Measurements from ENCODE around the gene ZFYVE27. TPM values are rescaled to one million over a fixed set of nuclear protein-coding genes. Genes with fewer than 3 reads are reported as not detected.
"Not testable (repeated sequence)": the region's sequence is repeated elsewhere in the genome, so short reads cannot be mapped to it uniquely, and the experiment has no call there.

The ZFYVE27 gene
- 35.4 TPM for polyA plus RNA-seq

GRCh38 chr10:97736902-97737769 is at the start of gene ZFYVE27:
TSS of gene ZFYVE27 (plus strand) at chr10:97737128. CDS start at chr10:97738478, 1,350 bp downstream.
- peaks cover 32 to 42% (median 41%) of the 10 kb centered on the region in 3 donors for H3K4me1 Mint-ChIP-seq
- H3K36me3 Mint-ChIP-seq: peaks cover 3% of the 10 kb centered on the region
- H3K4me3 Mint-ChIP-seq: peak within 1 kb of the TSS; percentile 90 to 97 (median 94)
- no peaks in the 10 kb centered on the region for H3K27me3 Mint-ChIP-seq
- no peaks in the 10 kb centered on the region for H3K9me3 Mint-ChIP-seq
- H3K27ac Mint-ChIP-seq: peak within 1 kb of the TSS; percentile 79 to 98 (median 98)

GRCh38 chr10:97687785-97688781 is 48.8 kb upstream of the ZFYVE27 start:
- no peaks in the 10 kb centered on the region for H3K9me3 Mint-ChIP-seq
- H3K4me3 Mint-ChIP-seq: peak overlapping the region; percentile 87 to 96 (median 94)
- H3K27ac Mint-ChIP-seq: peak overlapping the region; percentile 67 to 91 (median 82)
- no peaks in the 10 kb centered on the region for H3K27me3 Mint-ChIP-seq
- peaks cover 8 to 20% (median 13%) of the 10 kb centered on the region in 3 donors for H3K4me1 Mint-ChIP-seq
- no peaks in the 10 kb centered on the region for H3K36me3 Mint-ChIP-seq

- Mint-ChIP-seq H3K9me3 (no peaks in the 10 kb centered on the region), H3K27me3 (no peaks in the 10 kb centered on the region), H3K27ac (no peak overlapping the region), H3K4me3 (no peak overlapping the region), H3K36me3 (no peaks in the 10 kb centered on the region), H3K4me1 (peaks cover 5 to 20% (median 13%) of the 10 kb centered on the region in 3 donors)
These were observed 47.3 kb upstream of the ZFYVE27 start for GRCh38 chr10:97689559-97690020.

- no peaks in the 10 kb centered on the region for H3K36me3 Mint-ChIP-seq
- H3K4me1 Mint-ChIP-seq: peaks cover 5 to 17% (median 11%) of the 10 kb centered on the region in 3 donors
- no peaks in the 10 kb centered on the region for H3K9me3 Mint-ChIP-seq
- H3K27me3 Mint-ChIP-seq: no peaks in the 10 kb centered on the region
- peak overlapping the region in 1 of 4 donors; percentile 32 for H3K4me3 Mint-ChIP-seq
- H3K27ac Mint-ChIP-seq: no peak overlapping the region
These were observed 46.8 kb upstream of the ZFYVE27 start for GRCh38 chr10:97690133-97690532.

- H3K9me3 Mint-ChIP-seq, H3K4me1 Mint-ChIP-seq, H3K4me3 Mint-ChIP-seq, H3K36me3 Mint-ChIP-seq, H3K27me3 Mint-ChIP-seq, H3K27ac Mint-ChIP-seq: not testable (repeated sequence)
These were observed 38.8 kb upstream of the ZFYVE27 start for GRCh38 chr10:97698072-97698655.

GRCh38 chr10:97701438-97702069 is 35.4 kb upstream of the ZFYVE27 start:
- Mint-ChIP-seq H3K4me3 (peak overlapping the region in 1 of 4 donors; percentile 39), H3K27me3 (peaks cover 8% of the 10 kb centered on the region), H3K9me3 (no peaks in the 10 kb centered on the region), H3K4me1 (peaks cover 0 to 4% (median 2%) of the 10 kb centered on the region in 3 donors), H3K36me3 (no peaks in the 10 kb centered on the region), H3K27ac (no peak overlapping the region)

GRCh38 chr10:97703398-97704067 is 33.4 kb upstream of the ZFYVE27 start:
- Mint-ChIP-seq H3K27ac (no peak overlapping the region), H3K36me3 (no peaks in the 10 kb centered on the region), H3K4me3 (no peak overlapping the region), H3K27me3 (peaks cover 12% of the 10 kb centered on the region), H3K9me3 (no peaks in the 10 kb centered on the region), H3K4me1 (peaks cover 0 to 4% (median 2%) of the 10 kb centered on the region in 3 donors)

GRCh38 chr10:97704341-97704740 is 32.6 kb upstream of the ZFYVE27 start:
- peaks cover 0 to 4% (median 2%) of the 10 kb centered on the region in 3 donors for H3K4me1 Mint-ChIP-seq
- no peak overlapping the region for H3K27ac Mint-ChIP-seq
- H3K27me3 Mint-ChIP-seq: peaks cover 17% of the 10 kb centered on the region
- no peak overlapping the region for H3K4me3 Mint-ChIP-seq
- no peaks in the 10 kb centered on the region for H3K36me3 Mint-ChIP-seq
- H3K9me3 Mint-ChIP-seq: no peaks in the 10 kb centered on the region

GRCh38 chr10:97705006-97705670 is 31.8 kb upstream of the ZFYVE27 start:
- H3K9me3 Mint-ChIP-seq: no peaks in the 10 kb centered on the region
- no peaks in the 10 kb centered on the region for H3K36me3 Mint-ChIP-seq
- peaks cover 20% of the 10 kb centered on the region for H3K27me3 Mint-ChIP-seq
- H3K4me3 Mint-ChIP-seq: no peak overlapping the region
- peaks cover 0 to 4% (median 2%) of the 10 kb centered on the region in 3 donors for H3K4me1 Mint-ChIP-seq
- H3K27ac Mint-ChIP-seq: no peak overlapping the region

GRCh38 chr10:97707134-97707861 is 29.6 kb upstream of the ZFYVE27 start:
- no peaks in the 10 kb centered on the region for H3K36me3 Mint-ChIP-seq
- peaks cover 23% of the 10 kb centered on the region for H3K27me3 Mint-ChIP-seq
- H3K4me1 Mint-ChIP-seq: peaks cover 0 to 4% (median 3%) of the 10 kb centered on the region in 3 donors
- no peak overlapping the region for H3K4me3 Mint-ChIP-seq
- no peak overlapping the region for H3K27ac Mint-ChIP-seq
- no peaks in the 10 kb centered on the region for H3K9me3 Mint-ChIP-seq

- Mint-ChIP-seq H3K27ac (no peak overlapping the region), H3K36me3 (no peaks in the 10 kb centered on the region), H3K4me3 (peak overlapping the region in 1 of 4 donors; percentile 7), H3K4me1 (peaks cover 0 to 8% (median 7%) of the 10 kb centered on the region in 3 donors), H3K27me3 (peaks cover 23% of the 10 kb centered on the region), H3K9me3 (no peaks in the 10 kb centered on the region)
These were observed 28.8 kb upstream of the ZFYVE27 start for GRCh38 chr10:97708167-97708566.

- Mint-ChIP-seq H3K36me3 (no peaks in the 10 kb centered on the region), H3K9me3 (no peaks in the 10 kb centered on the region), H3K27me3 (peaks cover 23% of the 10 kb centered on the region), H3K4me1 (peaks cover 4 to 9% (median 6%) of the 10 kb centered on the region in 3 donors), H3K27ac (no peak overlapping the region), H3K4me3 (peak overlapping the region in 1 of 4 donors; percentile 17)
These were observed 27.7 kb upstream of the ZFYVE27 start for GRCh38 chr10:97708976-97709946.

All from IgD-negative memory B cell (primary cell).